ENCODE data around the gene DAP. TPM values are rescaled to one million over a fixed set of nuclear protein-coding genes. Genes with fewer than 3 reads are reported as not detected.
"Not testable (repeated sequence)": the region's sequence is repeated elsewhere in the genome, so short reads cannot be mapped to it uniquely, and the experiment has no call there.

Gene DAP
- polyA plus RNA-seq, 3 donors, result 60.9 to 69.0 (median 62.3) TPM

- 85% methylated on average over 6 of the region's 7 CpGs for WGBS (ENCODE audit: insufficient coverage)
- Mint-ChIP-seq H3K4me3 (no peak overlapping the region), H3K36me3 (peaks cover 0 to 3% of the 10 kb centered on the region in 2 donors), H3K27ac (peak overlapping the region in 1 of 7 donors; percentile 64), H3K27me3 (ENCODE audit: low read depth in 3 of 3) (peaks cover 0 to 1% (median 0%) of the 10 kb centered on the region in 3 donors), H3K4me1 (peaks cover 22% of the 10 kb centered on the region), H3K9me3 (peaks cover 0 to 13% (median 8%) of the 10 kb centered on the region in 7 donors)
- DNase-seq, result no peak
- H3K4me1 ChIP-seq (ENCODE audit: control insufficient read depth in 1 of 2, insufficient read depth in 2 of 2, low read length in 2 of 2), result peaks cover 16 to 24% of the 10 kb centered on the region in 2 donors
- no peak overlapping the region for H3K9ac ChIP-seq (ENCODE audit: insufficient read depth, low read length, poor library complexity, severe bottlenecking)
- H3K79me2 ChIP-seq (ENCODE audit: insufficient read depth, low read length), result peaks cover 4% of the 10 kb centered on the region
- no peak overlapping the region for H3K4me3 ChIP-seq (replicated peaks in 1 of 3; ENCODE audit: low read depth in 2 of 3, low read length in 3 of 3)
- no peak overlapping the region for H3K27ac ChIP-seq (ENCODE audit: low read depth in 1 of 2, low read length in 2 of 2)
- no peak for TF ChIP-seq CTCF (IDR thresholded peaks at IDR 0.05)
- H3K4me2 ChIP-seq (replicated peaks; ENCODE audit: extremely low read depth, low read length, poor library complexity, severe bottlenecking), result no peak overlapping the region
- no peak overlapping the region for H2AFZ ChIP-seq (ENCODE audit: insufficient read depth, low read depth, low read length, poor library complexity, severe bottlenecking)
- H4K20me1 ChIP-seq (ENCODE audit: insufficient read depth, low read length), result no peaks in the 10 kb centered on the region
- H3K36me3 ChIP-seq (replicated peaks in 1 of 2; ENCODE audit: control insufficient read depth in 1 of 2, insufficient read depth in 2 of 2, low read length in 2 of 2), result no peaks in the 10 kb centered on the region
- no peaks in the 10 kb centered on the region for H3K27me3 ChIP-seq (ENCODE audit: control insufficient read depth in 2 of 2, insufficient read depth in 2 of 2, low read length in 2 of 2)
- H3K9me3 ChIP-seq (replicated peaks in 1 of 2; ENCODE audit: control insufficient read depth in 1 of 2, insufficient read depth in 1 of 2, low read length in 2 of 2), result peaks cover 4 to 5% of the 10 kb centered on the region in 2 donors
- intact Hi-C loops (cut with micrococcal nuclease), result no loop called here
These were observed 118.7 kb downstream of the DAP start for GRCh38 chr5:10642367-10642766.

GRCh38 chr5:10639846-10640368, 121.1 kb downstream of the DAP start:
- Histone ChIP-seq H4K20me1 (ENCODE audit: insufficient read depth, low read length) (no peaks in the 10 kb centered on the region), H3K36me3 (replicated peaks in 1 of 2; ENCODE audit: control insufficient read depth in 1 of 2, insufficient read depth in 2 of 2, low read length in 2 of 2) (no peaks in the 10 kb centered on the region), H3K4me3 (replicated peaks in 1 of 3; ENCODE audit: low read depth in 2 of 3, low read length in 3 of 3) (no peak overlapping the region), H3K27ac (ENCODE audit: low read depth in 1 of 2, low read length in 2 of 2) (no peak overlapping the region), H3K79me2 (ENCODE audit: insufficient read depth, low read length) (no peaks in the 10 kb centered on the region), H3K4me2 (replicated peaks; ENCODE audit: extremely low read depth, low read length, poor library complexity, severe bottlenecking) (no peak overlapping the region), H3K4me1 (ENCODE audit: control insufficient read depth in 1 of 2, insufficient read depth in 2 of 2, low read length in 2 of 2) (peaks cover 27 to 32% of the 10 kb centered on the region in 2 donors), H2AFZ (ENCODE audit: insufficient read depth, low read depth, low read length, poor library complexity, severe bottlenecking) (no peak overlapping the region), H3K9ac (ENCODE audit: insufficient read depth, low read length, poor library complexity, severe bottlenecking) (no peak overlapping the region), H3K27me3 (ENCODE audit: control insufficient read depth in 2 of 2, insufficient read depth in 2 of 2, low read length in 2 of 2) (no peaks in the 10 kb centered on the region), H3K9me3 (replicated peaks in 1 of 2; ENCODE audit: control insufficient read depth in 1 of 2, insufficient read depth in 1 of 2, low read length in 2 of 2) (peaks cover 4 to 5% of the 10 kb centered on the region in 2 donors)
- Mint-ChIP-seq H3K27me3 (ENCODE audit: low read depth in 3 of 3) (peaks cover 0 to 2% (median 1%) of the 10 kb centered on the region in 3 donors), H3K4me3 (no peak overlapping the region), H3K9me3 (peaks cover 0 to 13% (median 8%) of the 10 kb centered on the region in 7 donors), H3K4me1 (peaks cover 28% of the 10 kb centered on the region), H3K36me3 (peaks cover 0 to 3% of the 10 kb centered on the region in 2 donors), H3K27ac (peak overlapping the region in 2 of 7 donors; percentile 7 to 68)
- intact Hi-C loops (cut with micrococcal nuclease), result loop anchor here (10.0 kb wide), 3 partner anchors 125 to 375 kb away; partner anchors contain the start of genes DAP (in 1 of the 2) and MARCHF6 (in 1 of the 2)
- DNase-seq, result no peak
- no peak for TF ChIP-seq CTCF (IDR thresholded peaks at IDR 0.05)
- 100% methylated on average over 1 of the region's 48 CpGs for WGBS (ENCODE audit: insufficient coverage)

GRCh38 chr5:10638723-10639122, 122.3 kb downstream of the DAP start:
- H3K4me3 Mint-ChIP-seq; H3K79me2 ChIP-seq (ENCODE audit: insufficient read depth, low read length); H3K4me3 ChIP-seq (replicated peaks in 1 of 3; ENCODE audit: low read depth in 2 of 3, low read length in 3 of 3); DNase-seq; H3K27ac ChIP-seq (ENCODE audit: low read depth in 1 of 2, low read length in 2 of 2); H3K9ac ChIP-seq (ENCODE audit: insufficient read depth, low read length, poor library complexity, severe bottlenecking); H4K20me1 ChIP-seq (ENCODE audit: insufficient read depth, low read length); H3K4me2 ChIP-seq (replicated peaks; ENCODE audit: extremely low read depth, low read length, poor library complexity, severe bottlenecking); H3K36me3 ChIP-seq (replicated peaks in 1 of 2; ENCODE audit: control insufficient read depth in 1 of 2, insufficient read depth in 2 of 2, low read length in 2 of 2); H3K36me3 Mint-ChIP-seq; H3K27me3 Mint-ChIP-seq (ENCODE audit: low read depth in 3 of 3); H3K27me3 ChIP-seq (ENCODE audit: control insufficient read depth in 2 of 2, insufficient read depth in 2 of 2, low read length in 2 of 2); H3K9me3 ChIP-seq (replicated peaks in 1 of 2; ENCODE audit: control insufficient read depth in 1 of 2, insufficient read depth in 1 of 2, low read length in 2 of 2); H2AFZ ChIP-seq (ENCODE audit: insufficient read depth, low read depth, low read length, poor library complexity, severe bottlenecking): not testable (repeated sequence)
- peaks cover 29% of the 10 kb centered on the region for H3K4me1 Mint-ChIP-seq
- intact Hi-C loops (cut with micrococcal nuclease), result loop anchor here (10.0 kb wide), 3 partner anchors 126 to 374 kb away; partner anchors contain the start of genes DAP (in 1 of the 2) and MARCHF6 (in 1 of the 2)
- H3K27ac Mint-ChIP-seq, result peak overlapping the region in 3 of 7 donors; percentile 37 to 47 (median 43)
- H3K9me3 Mint-ChIP-seq, result peaks cover 0 to 13% (median 8%) of the 10 kb centered on the region in 7 donors
- peaks cover 28 to 32% of the 10 kb centered on the region in 2 donors for H3K4me1 ChIP-seq (ENCODE audit: control insufficient read depth in 1 of 2, insufficient read depth in 2 of 2, low read length in 2 of 2)
- 78% methylated on average over 7 of the region's 48 CpGs for WGBS (ENCODE audit: insufficient coverage)
